Measurements from ENCODE around the gene RPL3.

GRCh38 chr22:39301108-39301507 lies 18.3 kb downstream of the RPL3 start:
- no peak for TF ChIP-seq CTCF (IDR thresholded peaks at IDR 0.05)
- TF ChIP-seq POLR2A (IDR thresholded peaks at IDR 0.05; ENCODE audit: low read depth), result no peak

All from esophagus muscularis mucosa (tissue), 3 donors.